Measurements from ENCODE around the gene ECHDC3. TPM values are rescaled to one million over a fixed set of nuclear protein-coding genes. Genes with fewer than 3 reads are reported as not detected.
A peak's percentile ranks its signal among the peaks of the same experiment; 100 is the strongest.

Gene ECHDC3
- total and polyA plus RNA-seq, 4 donors, result 14.2 to 48.3 (median 31.4) TPM

DNA sequence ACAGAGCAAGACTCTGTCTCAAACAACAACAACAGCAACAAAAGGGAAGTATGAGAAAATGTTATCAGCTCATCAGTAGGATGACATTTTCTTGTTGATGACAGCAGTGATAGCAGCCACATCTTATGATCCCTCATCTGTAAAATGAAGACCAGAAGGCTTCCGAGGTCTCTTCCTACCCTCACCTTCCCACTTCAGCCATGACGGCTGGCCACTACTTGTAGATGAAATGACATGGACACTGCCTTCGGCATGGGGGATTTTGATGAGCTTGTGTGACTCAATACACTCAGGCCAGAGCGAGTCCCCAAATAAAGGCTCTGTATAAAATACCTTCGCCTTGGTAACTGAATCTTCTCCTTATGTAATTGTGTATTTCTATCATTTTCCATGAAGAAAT is 6.7 kb downstream of the ECHDC3 start:
- H3K9me3 ChIP-seq (ENCODE audit: control insufficient read depth in 4 of 4, insufficient read depth in 3 of 4, low read length in 3 of 4), result peaks cover 0 to 2% (median 0%) of the 10 kb centered on the region in 4 donors
- H3K4me3 ChIP-seq, result no peak overlapping the region
- no peak overlapping the region for H3K27ac ChIP-seq (ENCODE audit: low read depth in 1 of 2, low read length in 1 of 2)
- 77 to 78% methylated on average over 5 of the region's 5 CpGs for WGBS, 2 donors
- TF ChIP-seq, protein P1, sequence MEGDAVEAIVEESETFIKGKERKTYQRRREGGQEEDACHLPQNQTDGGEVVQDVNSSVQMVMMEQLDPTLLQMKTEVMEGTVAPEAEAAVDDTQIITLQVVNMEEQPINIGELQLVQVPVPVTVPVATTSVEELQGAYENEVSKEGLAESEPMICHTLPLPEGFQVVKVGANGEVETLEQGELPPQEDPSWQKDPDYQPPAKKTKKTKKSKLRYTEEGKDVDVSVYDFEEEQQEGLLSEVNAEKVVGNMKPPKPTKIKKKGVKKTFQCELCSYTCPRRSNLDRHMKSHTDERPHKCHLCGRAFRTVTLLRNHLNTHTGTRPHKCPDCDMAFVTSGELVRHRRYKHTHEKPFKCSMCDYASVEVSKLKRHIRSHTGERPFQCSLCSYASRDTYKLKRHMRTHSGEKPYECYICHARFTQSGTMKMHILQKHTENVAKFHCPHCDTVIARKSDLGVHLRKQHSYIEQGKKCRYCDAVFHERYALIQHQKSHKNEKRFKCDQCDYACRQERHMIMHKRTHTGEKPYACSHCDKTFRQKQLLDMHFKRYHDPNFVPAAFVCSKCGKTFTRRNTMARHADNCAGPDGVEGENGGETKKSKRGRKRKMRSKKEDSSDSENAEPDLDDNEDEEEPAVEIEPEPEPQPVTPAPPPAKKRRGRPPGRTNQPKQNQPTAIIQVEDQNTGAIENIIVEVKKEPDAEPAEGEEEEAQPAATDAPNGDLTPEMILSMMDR (IDR thresholded peaks at IDR 0.05; ENCODE audit: control extremely low read depth, extremely low read depth), result no peak
- H3K27me3 ChIP-seq (ENCODE audit: control insufficient read depth in 3 of 3, insufficient read depth in 3 of 3, low read length in 2 of 3), result no peaks in the 10 kb centered on the region
- peaks cover 0 to 6% (median 0%) of the 10 kb centered on the region in 5 donors for H3K4me1 ChIP-seq (ENCODE audit: control insufficient read depth in 5 of 5, insufficient read depth in 5 of 5, low read length in 5 of 5)
- DNase-seq, result no peak
- no peak for ATAC-seq (ENCODE audit: insufficient read depth, low FRiP score)
- no peak overlapping the region for H3K9ac ChIP-seq (ENCODE audit: insufficient read depth in 1 of 2, low read length in 2 of 2)
- peaks cover 0 to 19% (median 9%) of the 10 kb centered on the region in 4 donors for H3K36me3 ChIP-seq (ENCODE audit: control insufficient read depth in 4 of 4, insufficient read depth in 4 of 4, low read length in 4 of 4)

DNA sequence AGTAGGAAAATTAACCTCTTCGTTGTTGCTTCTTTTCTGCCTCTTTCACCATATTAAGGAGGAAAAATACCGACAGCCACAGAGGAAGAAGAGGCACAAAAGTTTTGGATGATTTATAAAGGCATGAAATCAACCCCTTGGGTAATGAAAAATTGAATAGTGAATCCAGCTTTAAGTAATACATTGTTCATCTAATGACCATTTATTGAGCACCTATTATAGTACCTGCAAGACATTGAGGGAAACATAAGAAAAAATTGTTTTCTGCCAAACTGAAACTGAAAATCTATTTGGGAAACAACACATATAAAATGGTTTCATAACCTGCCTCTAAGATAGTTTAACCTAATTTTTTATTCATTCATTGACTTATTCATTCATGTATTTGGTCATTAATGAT is 8.2 kb downstream of the ECHDC3 start:
- Histone ChIP-seq H3K4me3 (no peak overlapping the region), H3K4me1 (ENCODE audit: control insufficient read depth in 5 of 5, insufficient read depth in 5 of 5, low read length in 5 of 5) (peaks cover 0 to 10% (median 0%) of the 10 kb centered on the region in 5 donors), H3K36me3 (ENCODE audit: control insufficient read depth in 4 of 4, insufficient read depth in 4 of 4, low read length in 4 of 4) (peaks cover 0 to 14% (median 9%) of the 10 kb centered on the region in 4 donors), H3K9ac (ENCODE audit: insufficient read depth in 1 of 2, low read length in 2 of 2) (no peak overlapping the region), H3K9me3 (ENCODE audit: control insufficient read depth in 4 of 4, insufficient read depth in 3 of 4, low read length in 3 of 4) (peaks cover 0 to 2% (median 0%) of the 10 kb centered on the region in 4 donors), H3K27ac (ENCODE audit: low read depth in 1 of 2, low read length in 1 of 2) (no peak overlapping the region), H3K27me3 (ENCODE audit: control insufficient read depth in 3 of 3, insufficient read depth in 3 of 3, low read length in 2 of 3) (no peaks in the 10 kb centered on the region)
- ATAC-seq (ENCODE audit: insufficient read depth, low FRiP score), result no peak
- TF ChIP-seq, protein P1 (IDR thresholded peaks at IDR 0.05; ENCODE audit: control extremely low read depth, extremely low read depth), result no peak
- DNase-seq, result no peak
- WGBS, 2 donors, result 97 to 100% methylated on average over 2 of the region's 2 CpGs

DNA sequence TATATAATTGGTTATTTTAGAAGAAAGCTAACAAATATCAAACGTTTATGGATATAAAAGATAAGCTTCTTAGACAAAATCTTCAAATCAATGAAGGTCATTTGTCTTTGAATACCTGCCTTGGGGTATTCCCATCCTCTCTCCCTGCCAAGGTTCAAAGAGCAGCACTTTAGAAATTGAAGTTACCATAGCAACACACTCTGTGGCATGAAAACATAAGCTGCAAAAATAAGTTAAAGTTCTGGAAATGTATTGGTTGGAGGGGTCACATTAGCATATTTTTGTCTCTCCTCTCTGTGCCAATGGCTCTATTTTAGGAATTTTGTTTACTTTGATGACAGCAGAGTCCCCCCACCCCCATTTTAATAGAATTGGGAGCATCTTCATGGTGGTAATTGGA is 12.0 kb downstream of the ECHDC3 start:
- ATAC-seq (ENCODE audit: insufficient read depth, low FRiP score), result no peak
- Histone ChIP-seq H3K27ac (ENCODE audit: low read depth in 1 of 2, low read length in 1 of 2) (no peak overlapping the region), H3K36me3 (ENCODE audit: control insufficient read depth in 4 of 4, insufficient read depth in 4 of 4, low read length in 4 of 4) (peaks cover 4 to 11% (median 9%) of the 10 kb centered on the region in 4 donors), H3K9ac (ENCODE audit: insufficient read depth in 1 of 2, low read length in 2 of 2) (no peak overlapping the region), H3K4me1 (ENCODE audit: control insufficient read depth in 5 of 5, insufficient read depth in 5 of 5, low read length in 5 of 5) (peaks cover 0 to 17% (median 2%) of the 10 kb centered on the region in 5 donors), H3K4me3 (no peak overlapping the region), H3K27me3 (ENCODE audit: control insufficient read depth in 3 of 3, insufficient read depth in 3 of 3, low read length in 2 of 3) (no peaks in the 10 kb centered on the region), H3K9me3 (ENCODE audit: control insufficient read depth in 4 of 4, insufficient read depth in 3 of 4, low read length in 3 of 4) (no peaks in the 10 kb centered on the region)
- peak in 2 of 3 donors; percentile 13 to 24 for DNase-seq
- TF ChIP-seq, protein P1 (IDR thresholded peaks at IDR 0.05; ENCODE audit: control extremely low read depth, extremely low read depth), result no peak
- 0% methylated on average over 1 of the region's 1 CpG for WGBS, 2 donors

DNA sequence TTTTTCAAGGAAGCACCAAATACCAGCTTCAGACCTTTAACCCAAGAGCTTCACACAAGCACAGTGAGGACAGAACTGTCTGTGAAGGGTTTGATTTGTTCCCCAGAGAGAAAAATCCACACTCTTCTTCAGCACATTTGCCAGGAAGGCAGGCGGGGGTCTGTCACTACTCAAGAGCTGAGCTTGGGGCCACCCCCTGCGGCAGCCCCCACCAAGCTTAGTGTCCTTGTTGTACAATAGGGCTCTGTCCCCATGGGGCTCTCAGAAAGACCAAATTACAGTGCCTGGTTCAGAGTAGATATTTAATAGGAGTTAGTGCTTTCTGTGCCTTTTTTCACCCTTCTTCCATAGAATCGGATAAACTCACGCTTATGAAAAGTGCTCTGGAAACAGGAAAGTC is 12.4 kb downstream of the ECHDC3 start:
- 95 to 97% methylated on average over 4 of the region's 4 CpGs for WGBS, 2 donors
- H3K9me3 ChIP-seq (ENCODE audit: control insufficient read depth in 4 of 4, insufficient read depth in 3 of 4, low read length in 3 of 4), result no peaks in the 10 kb centered on the region
- H3K4me3 ChIP-seq, result no peak overlapping the region
- TF ChIP-seq, protein P1 (IDR thresholded peaks at IDR 0.05; ENCODE audit: control extremely low read depth, extremely low read depth), result no peak
- H3K36me3 ChIP-seq (ENCODE audit: control insufficient read depth in 4 of 4, insufficient read depth in 4 of 4, low read length in 4 of 4), result peaks cover 4 to 12% (median 9%) of the 10 kb centered on the region in 4 donors
- H3K4me1 ChIP-seq (ENCODE audit: control insufficient read depth in 5 of 5, insufficient read depth in 5 of 5, low read length in 5 of 5), result peaks cover 0 to 17% (median 2%) of the 10 kb centered on the region in 5 donors
- no peak for ATAC-seq (ENCODE audit: insufficient read depth, low FRiP score)
- no peaks in the 10 kb centered on the region for H3K27me3 ChIP-seq (ENCODE audit: control insufficient read depth in 3 of 3, insufficient read depth in 3 of 3, low read length in 2 of 3)
- no peak overlapping the region for H3K9ac ChIP-seq (ENCODE audit: insufficient read depth in 1 of 2, low read length in 2 of 2)
- no peak for DNase-seq
- H3K27ac ChIP-seq (ENCODE audit: low read depth in 1 of 2, low read length in 1 of 2), result no peak overlapping the region
